ENCODE results near the gene SPSB4. TPM values are rescaled to one million over a fixed set of nuclear protein-coding genes. Genes with fewer than 3 reads are reported as not detected.
A peak's percentile ranks its signal among the peaks of the same experiment; 100 is the strongest.

Gene SPSB4
- total and polyA plus RNA-seq, 2 donors (not counting 3 experiments of a cell fraction or from before 2014, with no cell fraction given), result 0.06 to 0.22 TPM

DNA sequence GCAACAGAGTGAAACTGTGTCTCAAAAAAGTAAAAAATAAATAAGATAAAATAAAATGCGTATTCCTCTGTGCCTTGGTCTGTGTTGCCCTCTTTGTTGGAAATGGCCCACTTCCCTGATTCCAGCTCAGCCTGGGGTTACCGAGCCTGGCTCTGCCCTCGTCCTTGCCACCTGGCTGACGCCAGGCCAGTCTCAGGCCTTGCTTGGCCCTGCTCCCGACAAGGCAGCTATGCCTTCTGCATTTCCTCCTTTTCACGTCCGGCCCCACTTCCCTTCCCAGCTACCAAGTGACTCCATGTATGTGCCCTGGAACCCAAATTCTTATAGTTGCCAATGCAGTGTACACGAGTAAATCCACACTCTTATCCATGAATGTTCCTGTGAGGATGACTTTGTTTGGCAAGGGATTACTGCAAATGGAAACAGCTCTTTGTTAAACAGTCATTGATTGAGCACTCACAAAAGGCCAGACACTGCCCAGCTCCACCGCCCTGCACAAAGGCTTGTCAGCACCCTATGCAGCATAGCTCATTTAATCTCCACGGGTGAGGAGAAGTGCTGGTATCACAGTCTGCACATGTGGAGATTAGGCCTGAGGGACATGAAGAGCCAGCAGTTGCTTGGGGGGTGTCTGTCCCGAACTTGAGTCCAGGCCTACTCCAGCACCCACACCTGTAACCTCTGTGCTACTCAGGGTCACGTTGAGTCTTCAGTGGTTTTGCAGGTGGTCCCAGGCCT is 25.1 kb downstream of the SPSB4 start:
- Histone ChIP-seq H3K36me3 (ENCODE audit: control insufficient read depth in 2 of 2, extremely low read depth in 1 of 2, insufficient read depth in 2 of 2, low read length in 2 of 2) (no peaks in the 10 kb centered on the region), H3K4me1 (ENCODE audit: control insufficient read depth, extremely low read depth, insufficient read depth, low read length) (no peaks in the 10 kb centered on the region), H3K79me2 (ENCODE audit: control insufficient read depth, insufficient read depth, low read length) (no peaks in the 10 kb centered on the region), H3K9ac (replicated peaks; ENCODE audit: extremely low read depth, insufficient read depth, low read length) (no peak overlapping the region), H3K4me2 (ENCODE audit: insufficient read depth, low read length) (no peak overlapping the region), H3K27ac (ENCODE audit: insufficient read depth, low read depth, low read length) (no peak overlapping the region), H3K4me3 (replicated peaks in 1 of 3; ENCODE audit: insufficient read depth in 1 of 3, low read depth in 1 of 3, low read length in 3 of 3) (no peak overlapping the region), H4K20me1 (replicated peaks; ENCODE audit: control insufficient read depth, extremely low read depth, insufficient read depth, low read length) (no peaks in the 10 kb centered on the region), H2AFZ (ENCODE audit: low read depth, low read length) (no peak overlapping the region), H3K9me1 (replicated peaks; ENCODE audit: control insufficient read depth, extremely low read depth, insufficient read depth, low read length) (no peaks in the 10 kb centered on the region), H3K9me3 (replicated peaks; ENCODE audit: control insufficient read depth, insufficient read depth, low read length) (no peaks in the 10 kb centered on the region), H3K27me3 (ENCODE audit: control insufficient read depth in 2 of 2, insufficient read depth in 2 of 2, low read length in 2 of 2) (no peaks in the 10 kb centered on the region)
- dilution Hi-C loops (cut with MboI; ENCODE audit: extremely low pct_ligation_motif_present, low sequenced_read_pairs), result no loop called here
- DNase-seq (ENCODE audit: low read depth, low spot score), result no peak
- no peak for FAIRE-seq
- ChIA-PET POLR2A (no interaction called here), CTCF (no interaction called here)
- no TSS peak for BruUV-seq (replicated peaks)
- intact Hi-C loops (cut with micrococcal nuclease), result no loop called here
- no peak for TF ChIP-seq MAX (IDR thresholded peaks at IDR 0.05; ENCODE audit: insufficient read depth, insufficient read length)
- TF ChIP-seq FOS (IDR thresholded peaks at IDR 0.05; ENCODE audit: borderline replicate concordance, insufficient read depth, low read length), result no peak

GRCh38 chr3:141076797-141077571 is 25.8 kb downstream of the SPSB4 start:
- no peaks in the 10 kb centered on the region for H3K79me2 ChIP-seq (ENCODE audit: control insufficient read depth, insufficient read depth, low read length)
- peak; percentile 10 for DNase-seq (ENCODE audit: low read depth, low spot score)
- H3K9ac ChIP-seq (replicated peaks; ENCODE audit: extremely low read depth, insufficient read depth, low read length), result no peak overlapping the region
- no peaks in the 10 kb centered on the region for H3K27me3 ChIP-seq (ENCODE audit: control insufficient read depth in 2 of 2, insufficient read depth in 2 of 2, low read length in 2 of 2)
- no peak overlapping the region for H2AFZ ChIP-seq (ENCODE audit: low read depth, low read length)
- no peaks in the 10 kb centered on the region for H3K36me3 ChIP-seq (ENCODE audit: control insufficient read depth in 2 of 2, extremely low read depth in 1 of 2, insufficient read depth in 2 of 2, low read length in 2 of 2)
- FAIRE-seq, result no peak
- POLR2A ChIA-PET, result no interaction called here
- H3K4me1 ChIP-seq (ENCODE audit: control insufficient read depth, extremely low read depth, insufficient read depth, low read length), result no peaks in the 10 kb centered on the region
- no peak overlapping the region for H3K4me3 ChIP-seq (replicated peaks in 1 of 3; ENCODE audit: insufficient read depth in 1 of 3, low read depth in 1 of 3, low read length in 3 of 3)
- no peaks in the 10 kb centered on the region for H3K9me1 ChIP-seq (replicated peaks; ENCODE audit: control insufficient read depth, extremely low read depth, insufficient read depth, low read length)
- no peaks in the 10 kb centered on the region for H4K20me1 ChIP-seq (replicated peaks; ENCODE audit: control insufficient read depth, extremely low read depth, insufficient read depth, low read length)
- H3K27ac ChIP-seq (ENCODE audit: insufficient read depth, low read depth, low read length), result no peak overlapping the region
- dilution Hi-C loops (cut with MboI; ENCODE audit: extremely low pct_ligation_motif_present, low sequenced_read_pairs), result no loop called here
- CTCF ChIA-PET, result interaction anchor here (1.0 kb wide), 1 partner anchor 29 kb away, joined by 3 read pairs; no protein-coding TSS in a partner anchor
- TF ChIP-seq MYC (IDR thresholded peaks at IDR 0.05; ENCODE audit: low read depth, low read length) (no peak), GATA2 (IDR thresholded peaks at IDR 0.05; ENCODE audit: insufficient read depth, insufficient read length, low read depth, low read length) (no peak), EZH2 (IDR thresholded peaks at IDR 0.05; ENCODE audit: borderline replicate concordance, low read depth, low read length, severe bottlenecking) (no peak), POLR2AphosphoS5 (IDR thresholded peaks at IDR 0.05; ENCODE audit: insufficient read depth, low read depth, low read length) (no peak), POLR2A (IDR thresholded peaks at IDR 0.05; ENCODE audit: low read depth, low read length) (no peak)
- TF ChIP-seq, protein P1, sequence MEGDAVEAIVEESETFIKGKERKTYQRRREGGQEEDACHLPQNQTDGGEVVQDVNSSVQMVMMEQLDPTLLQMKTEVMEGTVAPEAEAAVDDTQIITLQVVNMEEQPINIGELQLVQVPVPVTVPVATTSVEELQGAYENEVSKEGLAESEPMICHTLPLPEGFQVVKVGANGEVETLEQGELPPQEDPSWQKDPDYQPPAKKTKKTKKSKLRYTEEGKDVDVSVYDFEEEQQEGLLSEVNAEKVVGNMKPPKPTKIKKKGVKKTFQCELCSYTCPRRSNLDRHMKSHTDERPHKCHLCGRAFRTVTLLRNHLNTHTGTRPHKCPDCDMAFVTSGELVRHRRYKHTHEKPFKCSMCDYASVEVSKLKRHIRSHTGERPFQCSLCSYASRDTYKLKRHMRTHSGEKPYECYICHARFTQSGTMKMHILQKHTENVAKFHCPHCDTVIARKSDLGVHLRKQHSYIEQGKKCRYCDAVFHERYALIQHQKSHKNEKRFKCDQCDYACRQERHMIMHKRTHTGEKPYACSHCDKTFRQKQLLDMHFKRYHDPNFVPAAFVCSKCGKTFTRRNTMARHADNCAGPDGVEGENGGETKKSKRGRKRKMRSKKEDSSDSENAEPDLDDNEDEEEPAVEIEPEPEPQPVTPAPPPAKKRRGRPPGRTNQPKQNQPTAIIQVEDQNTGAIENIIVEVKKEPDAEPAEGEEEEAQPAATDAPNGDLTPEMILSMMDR (IDR thresholded peaks at IDR 0.05; ENCODE audit: extremely low read depth in 1 of 2, insufficient read depth in 1 of 2, low read depth in 1 of 2, low read length in 2 of 2), result no peak
- intact Hi-C loops (cut with micrococcal nuclease), result no loop called here
- H3K9me3 ChIP-seq (replicated peaks; ENCODE audit: control insufficient read depth, insufficient read depth, low read length), result no peaks in the 10 kb centered on the region
- H3K4me2 ChIP-seq (ENCODE audit: insufficient read depth, low read length), result no peak overlapping the region
- no TSS peak for BruUV-seq (replicated peaks)
